WERI-Rb-1 (cell line): ENCODE data around the gene FYB2.
A peak's percentile ranks its signal among the peaks of the same experiment; 100 is the strongest.

Experiments
- DNase-seq: peaks from one replicate; pipeline ENCODE4 v3.0.0-alpha.2; 2020
- H3K27ac ChIP-seq: fragments of 250-450 bp; sonication (Bioruptor Pico); 2 replicates; pipeline ENCODE4 v1.5.1; 2020; ENCODE audit warnings: mild to moderate bottlenecking, moderate library complexity
- H3K27me3 ChIP-seq: fragments of 250-450 bp; sonication (Bioruptor Pico); 2 replicates; pipeline ENCODE4 v1.5.1; 2021; ENCODE audit warnings: mild to moderate bottlenecking, low read depth, moderate library complexity; ENCODE audit not compliant: insufficient read depth, severe bottlenecking
- H3K36me3 ChIP-seq: fragments of 250-450 bp; sonication (Bioruptor Pico); 2 replicates; pipeline ENCODE4 v1.5.1; 2020; ENCODE audit warnings: mild to moderate bottlenecking, moderate library complexity
- H3K4me3 ChIP-seq: 2 replicates; pipeline ENCODE4 v1.5.1; 2011; ENCODE audit warnings: low read depth, mild to moderate bottlenecking, control low read depth, low read length
- H3K9me3 ChIP-seq: fragments of 250-450 bp; sonication (Bioruptor Pico); 2 replicates; pipeline ENCODE4 v1.5.1; 2021; ENCODE audit warnings: mild to moderate bottlenecking, moderate library complexity; ENCODE audit not compliant: severe bottlenecking
- CTCF ChIP-seq: IDR thresholded peaks from 2 replicates; pipeline ENCODE4 v1.5.1; 2011; ENCODE audit warnings: low read depth, mild to moderate bottlenecking, control low read depth, inconsistent platforms, low read length

The FYB2 gene

GRCh38 chr1:56852476-56852875 lies 33.3 kb upstream of the FYB2 start:
- H3K27ac ChIP-seq = no peak overlapping the region
- no peak for TF ChIP-seq CTCF
- no peaks in the 10 kb centered on the region for H3K27me3 ChIP-seq
- H3K4me3 ChIP-seq = no peak overlapping the region
- DNase-seq = no peak
- no peaks in the 10 kb centered on the region for H3K9me3 ChIP-seq
- H3K36me3 ChIP-seq = no peaks in the 10 kb centered on the region

DNA sequence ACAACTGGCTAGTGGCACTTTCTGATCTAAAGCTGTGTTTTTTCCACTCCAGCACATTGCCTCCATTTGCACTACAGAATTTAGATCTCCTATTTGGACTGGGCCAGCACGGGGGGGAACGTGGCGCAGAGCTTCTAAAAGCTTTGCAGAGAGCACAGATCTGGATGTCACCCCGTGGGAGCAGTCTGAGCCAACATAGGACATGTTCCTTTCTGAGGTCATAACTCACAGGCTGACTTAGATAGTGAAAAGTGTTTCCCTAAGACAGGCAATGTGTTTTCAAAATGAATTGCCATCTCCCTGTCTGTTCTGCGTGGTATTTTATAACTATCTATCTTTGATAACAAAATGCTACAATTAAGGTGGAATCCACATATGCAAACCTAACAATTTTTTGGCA lies 31.7 kb upstream of the FYB2 start:
- DNase-seq = no peak

GRCh38 chr1:56850411-56850810 lies 31.2 kb upstream of the FYB2 start:
- no peaks in the 10 kb centered on the region for H3K27me3 ChIP-seq
- H3K36me3 ChIP-seq = no peaks in the 10 kb centered on the region
- no peak for TF ChIP-seq CTCF
- no peak overlapping the region for H3K4me3 ChIP-seq
- DNase-seq = no peak
- no peaks in the 10 kb centered on the region for H3K9me3 ChIP-seq
- no peak overlapping the region for H3K27ac ChIP-seq

More for the DNA sequence above, 31.7 kb upstream of the FYB2 start:
- TF ChIP-seq CTCF = no peak
- no peaks in the 10 kb centered on the region for H3K27me3 ChIP-seq
- no peak overlapping the region for H3K4me3 ChIP-seq
- H3K9me3 ChIP-seq = no peaks in the 10 kb centered on the region
- H3K27ac ChIP-seq = no peak overlapping the region
- no peaks in the 10 kb centered on the region for H3K36me3 ChIP-seq

DNA sequence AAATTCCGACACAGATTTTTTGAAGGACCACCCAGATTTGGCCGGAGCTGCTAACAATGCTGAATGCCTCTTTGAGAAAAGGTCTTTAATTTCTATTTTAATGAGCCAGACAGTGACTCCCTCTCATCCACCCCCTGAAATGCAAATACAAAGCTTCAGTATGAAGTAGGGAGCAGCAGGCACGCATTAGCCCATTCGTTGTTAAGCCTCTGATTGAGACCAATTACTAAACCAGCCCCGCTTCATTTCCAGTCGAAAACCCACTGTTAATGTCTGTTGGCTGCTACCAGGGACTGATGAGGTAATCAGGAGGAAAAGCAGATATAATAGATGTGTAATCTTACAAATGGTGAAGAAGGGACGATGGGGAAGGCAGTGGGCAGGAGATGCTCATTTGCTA lies 30.5 kb upstream of the FYB2 start:
- Histone ChIP-seq H3K4me3 (no peak overlapping the region), H3K36me3 (no peaks in the 10 kb centered on the region), H3K9me3 (no peaks in the 10 kb centered on the region), H3K27ac (no peak overlapping the region), H3K27me3 (no peaks in the 10 kb centered on the region)
- DNase-seq = no peak
- no peak for TF ChIP-seq CTCF

GRCh38 chr1:56845343-56845742 lies 26.1 kb upstream of the FYB2 start:
- Histone ChIP-seq H3K27me3 (no peaks in the 10 kb centered on the region), H3K36me3 (no peaks in the 10 kb centered on the region), H3K4me3 (no peak overlapping the region), H3K9me3 (no peaks in the 10 kb centered on the region), H3K27ac (no peak overlapping the region)
- no peak for DNase-seq
- TF ChIP-seq CTCF = no peak

DNA sequence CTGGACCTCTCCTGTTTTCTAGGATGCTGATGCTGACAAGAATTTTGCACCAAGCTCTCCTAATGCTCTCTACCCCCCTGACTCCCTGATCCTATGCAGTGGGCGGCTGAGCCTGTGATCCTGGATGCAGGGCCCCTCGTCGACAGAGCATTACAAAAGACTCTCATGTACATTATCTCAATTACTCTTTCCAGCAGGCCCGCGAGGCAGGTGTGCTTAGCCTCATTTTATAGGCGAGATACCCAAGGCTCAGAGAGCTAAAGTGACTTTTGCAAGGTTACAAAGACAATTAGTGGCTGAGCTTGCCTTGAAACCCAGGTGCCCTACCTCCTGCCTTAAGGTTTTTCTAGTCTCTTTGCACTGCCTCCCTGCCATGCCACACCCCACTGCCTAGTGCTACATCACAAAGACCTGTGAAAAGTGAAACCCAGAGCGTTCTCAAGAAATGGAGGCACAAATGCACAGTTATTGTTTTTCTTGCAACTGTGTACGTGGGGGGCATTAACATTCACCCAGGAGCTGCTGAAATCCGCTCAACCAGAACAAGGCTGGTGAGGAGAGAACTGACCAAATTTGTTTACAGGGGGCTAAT lies 25.4 kb upstream of the FYB2 start:
- H3K36me3 ChIP-seq = no peaks in the 10 kb centered on the region
- H3K9me3 ChIP-seq = no peaks in the 10 kb centered on the region
- no peak overlapping the region for H3K27ac ChIP-seq
- TF ChIP-seq CTCF = no peak
- H3K27me3 ChIP-seq = no peaks in the 10 kb centered on the region
- peak; percentile 17 for DNase-seq
- H3K4me3 ChIP-seq = no peak overlapping the region
